Gastrocnemius medialis (tissue), 4 donors: Measurements from ENCODE around the gene DIPK2A. TPM values are rescaled to one million over a fixed set of nuclear protein-coding genes. Genes with fewer than 3 reads are reported as not detected.
A peak's percentile ranks its signal among the peaks of the same experiment; 100 is the strongest.

Experiments
- ATAC-seq, 2 donors: fragments of 150-250 bp; one replicate each; pipeline ENCODE4 v1.9.1; 2016
- DNase-seq, 2 donors: peaks; one replicate each; pipeline ENCODE4 v3.0.0-alpha.2; 2019
- H3K27ac ChIP-seq, 4 donors: fragments of 200-600 bp; sonication (generic); 1 replicate in 1 of 4; 2 replicates in 3 of 4; pipeline ENCODE4 v1.5.1; 2016 to 2018; ENCODE audit warnings: mild to moderate bottlenecking in 2 of 4, moderate library complexity in 1 of 4
- H3K27me3 ChIP-seq, 3 donors: fragments of 200-600 bp; sonication (generic) in 2 of 3; 1 replicate in 1 of 3; 2 replicates in 2 of 3; pipeline versions ENCODE4 v1.5.1 to v1.6.0; 2016 to 2019; ENCODE audit warnings: mild to moderate bottlenecking in 1 of 3, moderate library complexity in 1 of 3
- H3K36me3 ChIP-seq, 2 donors: fragments of 200-600 bp; sonication (generic) in 1 of 2; one replicate each; pipeline ENCODE4 v1.5.1; 2017 to 2018
- H3K4me1 ChIP-seq, 2 donors: fragments of 200-600 bp; sonication (generic) in 1 of 2; one replicate each; pipeline ENCODE4 v1.5.1; 2016 to 2017; ENCODE audit warnings: mild to moderate bottlenecking in 2 of 2
- H3K4me3 ChIP-seq, 4 donors: fragments of 200-600 bp; sonication (generic) in 3 of 4; 1 replicate in 1 of 4; 2 replicates in 3 of 4; pipeline ENCODE4 v1.5.1; 2016 to 2019; ENCODE audit warnings: mild to moderate bottlenecking in 2 of 4
- H3K9me3 ChIP-seq, 3 donors: fragments of 200-600 bp; sonication (generic) in 2 of 3; 1 replicate in 1 of 3; 2 replicates in 2 of 3; pipeline ENCODE4 v1.5.1; 2016 to 2019
- POLR2A ChIP-seq, 2 donors: fragments of 450-650 bp; IDR thresholded peaks; one replicate each; pipeline ENCODE4 v1.6.1; 2017; ENCODE audit warnings: antibody characterized with exemption in 2 of 2, mild to moderate bottlenecking in 2 of 2, moderate library complexity in 2 of 2
- in situ Hi-C, 4 donors: fragments of 200-750 bp; cut with MboI; loops; one replicate each; pipeline versions ENCODE4 v1.15.0 to v1.8.0; 2017; ENCODE audit warnings: low sequenced_read_pairs in 4 of 4
- intact Hi-C: fragments of 100-400 bp; cut with DNase I; formaldehyde crosslinking; loops from one replicate; pipeline ENCODE4 v1.15.1; 2023; ENCODE audit warnings: low total_unique reads
- total RNA-seq, 4 donors: library from RNA; depleted of rRNA; stranded (reverse); fragments of >200 nt; gene quantifications; one replicate each; pipeline versions ENCODE4 v1.1.0 to v1.2.3, GENCODE V29; 2016
- TF ChIP-seq, protein P1 (sequence below), 5 experiments: fragments of 450-650 bp in 3 of 5; fragments of 200-600 bp in 2 of 5; sonication (generic) in 2 of 5; IDR thresholded peaks in 4 of 5; conservative IDR thresholded peaks in 1 of 5; 1 replicate in 4 of 5; 2 replicates in 1 of 5; pipeline ENCODE4 v1.5.1; 2016 to 2019; ENCODE audit warnings: antibody characterized with exemption in 5 of 5, mild to moderate bottlenecking in 3 of 5, moderate library complexity in 3 of 5

DIPK2A gene
- total RNA-seq: 10 to 100 TPM in 3 of 4 donors, 1 to 10 TPM in 1; 7.7 to 14.1 (median 10.4) TPM

DNA sequence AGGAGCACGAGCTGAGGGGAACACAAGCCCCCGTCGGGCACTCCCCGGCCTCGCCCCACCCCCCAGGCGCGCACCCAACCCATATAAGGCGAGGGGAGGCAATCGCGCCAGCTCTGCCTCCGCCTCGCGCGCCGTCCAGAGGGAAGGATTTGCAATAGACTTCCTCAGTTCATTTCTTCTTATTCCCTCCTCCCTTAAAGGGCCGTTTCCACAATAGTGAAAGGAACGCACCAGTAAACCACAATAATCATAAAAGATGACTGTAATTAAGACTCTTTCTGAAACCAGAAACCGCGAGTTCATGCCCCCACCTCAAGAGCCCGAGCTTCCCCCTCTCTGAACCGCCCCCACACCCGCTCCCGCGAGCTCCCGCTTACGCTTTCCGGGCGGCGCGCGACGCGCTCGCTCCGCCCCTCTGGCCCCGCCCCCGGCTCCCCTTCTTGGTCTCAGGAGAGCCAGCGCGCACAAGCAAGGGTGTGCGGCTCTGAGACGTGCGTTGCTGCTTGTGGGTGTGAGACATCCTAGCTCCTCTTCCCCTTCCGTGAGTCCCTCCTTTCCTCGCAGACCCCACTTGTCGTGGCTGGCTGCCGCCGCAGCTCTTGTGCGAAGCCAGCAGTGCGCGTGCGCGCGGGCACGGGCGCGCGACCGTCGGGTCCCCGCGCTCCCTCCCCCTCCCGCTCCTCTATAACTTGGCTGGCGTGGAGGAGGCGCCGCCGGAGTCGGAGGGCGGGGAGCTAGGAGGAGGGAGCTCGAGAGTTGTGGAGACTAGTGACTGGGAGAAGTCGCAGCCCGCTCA is at the start of gene DIPK2A:
Gene DIPK2A, plus strand, starts transcription at position 465 of the 796 bp plus-strand sequence. CDS start 510 bp downstream, outside the sequence.
- intact Hi-C loops (loop anchor here (2.0 to 10.0 kb wide), 3 partner anchors 61 to 803 kb away; partner anchors contain the start of gene SLC9A9), in situ Hi-C loops (loop anchor here in 2 of 4 donors (25.0 kb wide), 1 partner anchor 184 kb away; no protein-coding TSS in a partner anchor)
- Histone ChIP-seq H3K36me3 (no peaks in the 10 kb centered on the region), H3K27me3 (no peaks in the 10 kb centered on the region), H3K9me3 (no peaks in the 10 kb centered on the region), H3K27ac (peak within 1 kb of the TSS; percentile 92 to 97 (median 94)), H3K4me3 (peak within 1 kb of the TSS; percentile 85 to 94 (median 89)), H3K4me1 (peaks cover 25 to 28% of the 10 kb centered on the region in 2 donors)
- TF ChIP-seq, protein P1, sequence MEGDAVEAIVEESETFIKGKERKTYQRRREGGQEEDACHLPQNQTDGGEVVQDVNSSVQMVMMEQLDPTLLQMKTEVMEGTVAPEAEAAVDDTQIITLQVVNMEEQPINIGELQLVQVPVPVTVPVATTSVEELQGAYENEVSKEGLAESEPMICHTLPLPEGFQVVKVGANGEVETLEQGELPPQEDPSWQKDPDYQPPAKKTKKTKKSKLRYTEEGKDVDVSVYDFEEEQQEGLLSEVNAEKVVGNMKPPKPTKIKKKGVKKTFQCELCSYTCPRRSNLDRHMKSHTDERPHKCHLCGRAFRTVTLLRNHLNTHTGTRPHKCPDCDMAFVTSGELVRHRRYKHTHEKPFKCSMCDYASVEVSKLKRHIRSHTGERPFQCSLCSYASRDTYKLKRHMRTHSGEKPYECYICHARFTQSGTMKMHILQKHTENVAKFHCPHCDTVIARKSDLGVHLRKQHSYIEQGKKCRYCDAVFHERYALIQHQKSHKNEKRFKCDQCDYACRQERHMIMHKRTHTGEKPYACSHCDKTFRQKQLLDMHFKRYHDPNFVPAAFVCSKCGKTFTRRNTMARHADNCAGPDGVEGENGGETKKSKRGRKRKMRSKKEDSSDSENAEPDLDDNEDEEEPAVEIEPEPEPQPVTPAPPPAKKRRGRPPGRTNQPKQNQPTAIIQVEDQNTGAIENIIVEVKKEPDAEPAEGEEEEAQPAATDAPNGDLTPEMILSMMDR (IDR thresholded peaks at IDR 0.05 in 4 of 5, conservative IDR thresholded peaks at IDR 0.05 in 1 of 5): peak in 1 of 5 experiments; percentile 1
- peak; percentile 90 to 98 for TF ChIP-seq POLR2A (IDR thresholded peaks at IDR 0.05)
- ATAC-seq: peak; percentile 81 to 82
- peak; percentile 92 to 94 for DNase-seq

DNA sequence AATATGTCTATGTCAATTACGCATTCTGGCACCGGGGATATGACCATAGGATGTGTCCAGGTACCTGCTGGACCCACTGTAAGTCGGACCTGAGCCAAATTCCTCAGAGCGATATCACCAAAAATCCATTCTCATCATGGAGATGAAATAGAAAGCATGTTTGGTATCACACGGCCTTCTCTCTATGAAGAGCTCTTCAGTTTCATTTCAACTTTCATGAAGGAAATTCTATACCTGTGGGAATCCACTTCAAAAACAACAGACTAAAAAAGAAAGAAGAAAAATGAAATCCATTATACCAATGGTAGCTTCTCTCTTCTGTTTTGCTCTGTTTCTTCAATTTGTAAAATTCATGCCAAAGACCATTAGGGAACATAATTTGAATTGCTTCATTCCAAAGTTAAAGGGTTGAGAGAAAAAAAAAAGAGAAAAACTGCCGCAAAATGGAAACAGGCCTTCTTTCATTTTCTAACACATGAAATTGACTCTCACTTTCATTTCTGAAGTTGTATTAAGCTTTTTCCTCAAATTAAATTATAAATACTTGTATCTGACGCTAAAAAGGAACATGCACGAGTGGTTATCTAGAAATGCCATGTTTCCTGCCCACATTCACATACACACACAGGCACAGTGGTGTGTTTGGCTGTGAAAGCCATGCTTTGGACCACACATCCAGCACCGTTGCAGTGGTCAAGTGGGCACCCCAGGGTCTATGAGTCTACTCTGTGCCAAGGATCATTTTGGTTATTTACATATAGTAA is 46.9 kb upstream of the DIPK2A start:
- Histone ChIP-seq H3K4me1 (no peaks in the 10 kb centered on the region), H3K9me3 (no peaks in the 10 kb centered on the region), H3K27ac (no peak overlapping the region), H3K27me3 (no peaks in the 10 kb centered on the region), H3K36me3 (no peaks in the 10 kb centered on the region), H3K4me3 (no peak overlapping the region)
- in situ Hi-C loops: no loop called here
- no peak for ATAC-seq
- TF ChIP-seq, protein P1 (IDR thresholded peaks at IDR 0.05 in 4 of 5, conservative IDR thresholded peaks at IDR 0.05 in 1 of 5): no peak
- TF ChIP-seq POLR2A (IDR thresholded peaks at IDR 0.05): no peak
- intact Hi-C loops: no loop called here
- no peak for DNase-seq

GRCh38 chr3:143928056-143928455 is 43.6 kb upstream of the DIPK2A start:
- intact Hi-C loops (no loop called here), in situ Hi-C loops (no loop called here)
- no peaks in the 10 kb centered on the region for H3K9me3 ChIP-seq
- H3K4me1 ChIP-seq: no peaks in the 10 kb centered on the region
- H3K36me3 ChIP-seq: no peaks in the 10 kb centered on the region
- H3K4me3 ChIP-seq: no peak overlapping the region
- no peak overlapping the region for H3K27ac ChIP-seq
- no peak for DNase-seq
- TF ChIP-seq, protein P1 (IDR thresholded peaks at IDR 0.05 in 4 of 5, conservative IDR thresholded peaks at IDR 0.05 in 1 of 5): no peak
- no peak for TF ChIP-seq POLR2A (IDR thresholded peaks at IDR 0.05)
- no peak for ATAC-seq
- no peaks in the 10 kb centered on the region for H3K27me3 ChIP-seq

DNA sequence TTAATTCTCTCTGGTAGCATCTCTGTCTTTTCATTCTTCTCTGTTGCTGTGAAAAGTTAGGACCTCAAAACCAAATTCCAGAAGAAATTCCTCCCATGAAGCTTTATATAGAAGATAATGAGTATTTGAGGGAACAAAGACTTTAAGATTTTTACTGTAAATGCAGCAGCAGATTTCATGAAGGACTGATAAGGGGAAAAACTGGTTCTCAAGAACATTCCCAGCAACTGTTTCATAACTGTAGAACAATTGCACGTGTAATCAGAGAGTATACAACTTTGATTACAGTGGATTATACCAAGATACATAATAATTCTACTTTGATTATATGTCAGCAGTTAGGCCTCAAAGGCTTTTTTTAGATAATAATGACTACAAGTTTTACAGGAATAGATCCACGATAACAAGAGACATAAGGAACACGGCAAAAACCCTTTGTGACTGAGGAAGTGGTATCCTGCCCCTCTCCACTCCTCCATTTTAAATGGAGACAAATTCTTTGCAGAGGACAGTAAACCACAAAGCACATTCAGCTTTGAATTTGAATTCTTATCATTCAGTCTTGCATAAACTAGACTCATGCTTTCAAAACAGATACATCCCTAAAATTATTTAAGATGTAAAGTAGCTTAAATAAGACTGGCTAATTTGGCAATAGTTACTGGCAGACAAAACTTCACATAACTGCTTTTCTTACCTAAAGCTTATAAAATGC is 42.9 kb upstream of the DIPK2A start:
- in situ Hi-C loops: no loop called here
- intact Hi-C loops: no loop called here
- ATAC-seq: no peak
- DNase-seq: no peak
- Histone ChIP-seq H3K36me3 (no peaks in the 10 kb centered on the region), H3K9me3 (no peaks in the 10 kb centered on the region), H3K27me3 (no peaks in the 10 kb centered on the region), H3K27ac (no peak overlapping the region), H3K4me3 (no peak overlapping the region), H3K4me1 (no peaks in the 10 kb centered on the region)
- no peak for TF ChIP-seq POLR2A (IDR thresholded peaks at IDR 0.05)
- TF ChIP-seq, protein P1 (IDR thresholded peaks at IDR 0.05 in 4 of 5, conservative IDR thresholded peaks at IDR 0.05 in 1 of 5): no peak
